Left renal pelvis (tissue), 4 donors: Measurements from ENCODE around the gene UROC1. TPM values are rescaled to one million over a fixed set of nuclear protein-coding genes. Genes with fewer than 3 reads are reported as not detected.
"Not testable (repeated sequence)": the region's sequence is repeated elsewhere in the genome, so short reads cannot be mapped to it uniquely, and the experiment has no call there.

Source experiments
- DNase-seq, 4 donors: peaks; one replicate each; pipeline ENCODE4 v3.0.0-alpha.2; 2013; ENCODE audit warnings: low read depth in 4 of 4, low spot score in 3 of 4
- polyA plus RNA-seq, 4 donors: library from polyadenylated mRNA; unstranded; fragments of 120-200 nt; gene quantifications; one replicate each; pipeline ENCODE4 v1.2.1, GENCODE V29; 2013; ENCODE audit not compliant: insufficient read length in 4 of 4

The UROC1 gene
- polyA plus RNA-seq, 4 donors, result 0.13 to 0.22 (median 0.21) TPM; not detected in 1

DNA sequence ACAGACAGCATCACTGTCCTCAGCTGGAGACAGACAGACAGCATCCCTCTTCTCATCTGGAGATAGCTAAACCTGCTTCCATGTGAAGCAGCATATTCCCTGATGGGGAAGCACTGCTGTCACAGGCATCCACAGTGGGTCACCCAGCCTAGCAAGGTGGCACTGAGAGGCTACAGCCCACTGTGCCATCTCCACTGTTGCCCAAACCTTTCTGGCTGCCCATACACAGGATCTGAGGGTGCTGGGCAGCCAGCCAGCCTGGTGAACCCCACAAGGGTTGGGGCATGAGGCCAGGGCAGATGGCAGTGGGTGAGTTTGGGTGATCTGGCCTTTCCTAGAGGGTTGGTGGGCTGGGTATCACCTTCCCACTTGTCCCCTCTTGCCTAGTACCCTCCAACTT is 18.1 kb upstream of the UROC1 start:
- no peak for DNase-seq

- not testable (repeated sequence) for DNase-seq
These were observed 17.1 kb upstream of the UROC1 start for GRCh38 chr3:126534716-126535115.

- DNase-seq, result no peak
These were observed 15.9 kb upstream of the UROC1 start for GRCh38 chr3:126533506-126533905.

DNA sequence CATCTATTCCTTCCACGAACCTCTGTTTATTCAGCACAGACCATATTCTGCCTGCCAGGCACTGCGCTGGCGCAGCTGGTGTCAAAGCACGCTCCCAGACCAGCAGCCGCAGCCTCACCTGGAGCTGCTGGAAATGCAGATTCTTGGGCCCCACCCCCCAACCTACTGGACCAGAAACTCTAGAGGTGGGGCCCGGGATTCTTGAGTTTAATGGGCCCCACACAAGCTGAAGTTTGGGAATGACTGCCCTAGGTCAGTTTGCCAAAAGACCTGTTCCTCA is 13.4 kb upstream of the UROC1 start:
- DNase-seq, result no peak

DNA sequence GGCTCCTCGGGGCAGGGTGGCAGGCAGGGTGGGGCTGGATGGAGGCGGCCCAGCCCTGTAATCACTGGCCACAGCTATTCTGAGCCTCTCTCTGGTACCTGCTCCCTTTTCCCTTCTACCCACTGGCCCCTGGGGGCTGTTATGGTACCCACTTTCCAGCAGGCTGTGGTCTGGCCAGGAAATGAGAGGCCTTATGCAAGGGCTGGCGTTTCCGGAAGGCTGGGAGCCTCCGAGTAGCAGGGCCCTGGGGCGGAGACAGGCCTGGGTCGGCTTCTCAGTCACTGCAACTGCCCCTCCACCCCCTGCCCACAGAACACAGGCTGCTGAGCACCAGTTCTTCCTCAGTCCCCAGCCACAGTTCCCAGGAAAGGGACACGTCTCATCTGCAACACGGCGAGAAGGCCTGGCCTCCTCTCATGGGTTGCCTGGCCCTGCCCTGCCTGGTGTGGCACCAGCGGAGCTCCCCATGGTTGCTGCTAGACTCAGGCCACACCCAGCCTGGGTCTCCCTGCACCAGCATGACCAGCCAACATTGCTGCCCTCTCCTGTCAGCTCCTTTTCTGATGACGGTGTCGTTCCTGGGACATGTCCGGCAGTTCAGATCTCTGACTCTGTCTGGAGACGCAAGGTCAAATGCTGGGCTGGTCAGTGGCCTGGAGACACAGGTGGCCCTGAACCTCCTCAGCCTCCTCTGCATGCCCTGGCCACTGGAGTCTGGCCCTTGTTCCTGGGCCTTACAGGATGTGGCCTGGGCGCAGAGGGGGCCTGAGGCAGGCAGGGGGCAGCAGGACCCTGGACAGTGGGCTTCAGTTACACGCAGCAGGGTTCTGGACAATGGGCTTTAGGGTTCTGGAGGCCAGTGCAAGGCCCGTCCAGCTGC is 12.8 kb upstream of the UROC1 start:
- DNase-seq, result no peak

GRCh38 chr3:126529585-126530170 is 12.1 kb upstream of the UROC1 start:
- no peak for DNase-seq

DNA sequence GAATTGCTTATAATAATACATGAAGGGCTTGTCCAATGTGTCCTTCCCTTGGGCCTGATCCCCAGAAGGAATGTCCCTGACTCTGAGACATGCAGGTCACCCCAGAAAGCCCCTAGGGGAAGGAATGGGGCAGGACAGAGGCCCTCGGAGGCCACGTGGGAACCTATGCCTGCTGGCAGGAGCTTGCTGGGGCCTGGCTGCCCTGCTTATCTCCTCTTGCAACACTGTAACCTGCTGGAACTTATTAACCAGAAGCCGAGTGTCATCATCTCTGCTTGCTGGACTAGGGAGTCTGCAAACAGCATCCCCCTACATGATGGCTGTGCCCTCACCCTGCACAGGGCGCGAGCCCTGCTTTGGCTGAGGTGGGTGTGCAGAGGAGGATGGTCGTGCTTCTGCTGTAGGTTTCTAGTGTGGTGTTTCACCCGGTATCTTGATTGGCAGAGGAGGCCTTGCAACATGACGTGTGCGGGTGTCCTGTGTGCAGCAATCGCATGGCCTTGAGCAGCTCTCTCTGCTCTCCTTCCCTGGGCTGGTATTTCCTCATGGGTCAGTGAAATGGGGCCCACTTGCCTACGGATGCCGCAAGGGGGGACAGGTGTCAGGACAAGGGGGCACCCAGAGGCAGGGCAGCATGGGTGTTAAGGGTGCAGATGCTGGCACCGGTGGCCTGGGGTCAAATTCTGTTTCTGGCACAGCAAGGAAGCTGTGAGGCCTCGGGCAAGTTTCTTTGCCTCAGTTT is 11.4 kb upstream of the UROC1 start:
- DNase-seq, result no peak

DNA sequence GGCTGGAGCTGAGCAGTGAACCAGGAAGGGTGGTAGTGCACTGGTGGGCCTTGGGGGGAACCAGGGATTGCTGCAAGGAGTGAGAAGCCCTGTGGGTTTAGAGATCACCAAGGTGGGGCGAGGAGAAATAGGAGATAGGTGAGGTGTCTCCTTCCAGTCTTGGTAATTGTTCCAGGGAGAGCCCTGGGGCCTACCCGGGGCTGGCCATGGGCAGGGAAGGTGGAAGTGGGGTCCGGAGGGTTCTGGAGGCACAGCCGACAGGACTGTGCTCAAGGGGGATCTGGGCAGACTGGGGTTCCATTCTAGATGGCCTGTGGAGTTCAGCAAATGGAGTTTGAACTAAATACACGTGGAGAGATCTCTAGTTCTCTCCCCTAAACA is 10.8 kb upstream of the UROC1 start:
- no peak for DNase-seq

DNA sequence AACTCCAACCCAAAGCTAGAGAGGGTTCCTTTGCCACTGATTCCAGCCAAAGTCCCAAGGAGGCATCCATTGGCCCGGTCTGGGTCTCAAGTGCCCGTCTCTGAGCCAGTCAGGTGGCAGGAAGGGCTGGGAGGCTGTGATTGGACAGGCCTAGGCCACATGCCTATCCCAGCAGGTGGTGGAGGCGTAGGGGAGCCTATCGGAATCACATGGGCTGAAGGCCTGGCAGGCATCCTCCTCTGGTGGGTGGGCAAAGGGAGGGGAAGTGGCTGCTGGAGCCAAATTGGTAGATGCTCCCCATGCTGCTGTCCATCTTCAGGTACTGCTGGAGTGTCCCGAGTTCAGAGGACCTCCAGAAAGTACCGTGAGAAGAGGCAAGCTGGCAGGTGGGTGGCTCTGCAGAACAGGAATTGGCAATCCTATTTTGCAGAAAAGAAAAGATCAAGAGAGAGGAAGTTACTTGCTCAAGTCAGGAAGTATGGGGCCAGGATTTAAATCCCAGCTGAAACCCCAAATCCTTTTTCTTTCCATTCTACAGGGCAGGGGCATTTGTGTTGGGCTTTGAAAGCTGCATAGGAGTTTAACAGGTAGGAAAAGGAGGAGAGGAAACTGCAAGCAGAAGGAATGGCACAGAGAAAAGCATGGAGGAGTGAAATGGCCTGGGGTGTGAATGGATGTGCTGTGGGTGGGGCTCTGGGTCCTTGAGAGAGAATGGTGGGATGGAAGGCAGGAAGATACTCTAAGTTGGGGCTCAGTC is 10.1 kb upstream of the UROC1 start:
- DNase-seq, result no peak

- DNase-seq, result no peak
These were observed 9.4 kb upstream of the UROC1 start for GRCh38 chr3:126527006-126527405.

DNA sequence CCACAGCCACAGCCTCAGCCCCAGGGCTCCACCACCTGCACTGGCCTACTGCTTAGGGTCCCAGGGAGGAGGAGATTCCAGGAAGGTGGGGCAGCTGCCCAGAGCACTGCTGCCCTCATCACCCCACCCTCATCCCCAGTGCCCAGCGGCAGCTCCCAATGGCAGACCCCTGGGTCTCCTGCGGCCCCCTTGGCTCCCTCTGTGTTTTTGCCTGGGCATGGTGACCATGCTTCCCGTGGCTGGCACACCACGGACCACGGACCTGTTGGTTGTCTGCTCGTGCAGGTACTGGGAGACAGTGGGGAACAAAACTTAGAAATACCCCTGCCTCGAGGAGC is 9.1 kb upstream of the UROC1 start:
- DNase-seq, result no peak

GRCh38 chr3:126525853-126526667 is 8.5 kb upstream of the UROC1 start:
- no peak for DNase-seq

- DNase-seq, result no peak
These were observed 7.7 kb upstream of the UROC1 start for GRCh38 chr3:126525091-126525852.

DNA sequence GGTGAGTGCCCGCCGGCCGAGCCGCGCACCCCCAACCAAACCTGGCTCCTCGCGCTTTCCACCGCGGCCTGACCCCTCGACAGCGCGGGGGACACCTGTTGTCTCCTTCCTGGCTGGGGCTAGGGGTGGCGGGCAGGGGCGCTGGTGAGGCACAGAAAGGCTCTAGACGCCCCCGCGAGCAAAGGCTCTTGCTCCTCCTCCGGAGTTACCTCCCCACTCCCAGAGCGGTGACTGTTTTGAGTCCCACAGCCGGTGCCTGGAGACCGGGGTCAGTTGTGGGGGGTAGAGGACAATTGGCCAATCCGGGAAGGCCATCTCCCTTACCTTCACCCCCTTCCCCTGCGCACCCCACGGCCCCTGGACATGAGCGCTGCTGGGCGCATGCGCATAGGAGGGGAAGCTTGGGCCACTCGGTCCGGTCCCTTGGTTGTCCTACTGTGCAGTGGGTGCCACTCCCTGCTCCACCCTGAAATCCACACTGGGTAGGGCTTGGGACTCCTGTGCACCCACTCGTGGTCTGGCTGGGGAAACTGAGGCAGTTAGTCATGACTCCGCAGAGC is 6.9 kb upstream of the UROC1 start:
- DNase-seq, result no peak

GRCh38 chr3:126523745-126524428 is 6.3 kb upstream of the UROC1 start, which contains the start of gene CHST13:
Gene CHST13 (plus strand): TSS chr3:126524155. CDS start chr3:126524333, 178 bp downstream.
- DNase-seq, result no peak

DNA sequence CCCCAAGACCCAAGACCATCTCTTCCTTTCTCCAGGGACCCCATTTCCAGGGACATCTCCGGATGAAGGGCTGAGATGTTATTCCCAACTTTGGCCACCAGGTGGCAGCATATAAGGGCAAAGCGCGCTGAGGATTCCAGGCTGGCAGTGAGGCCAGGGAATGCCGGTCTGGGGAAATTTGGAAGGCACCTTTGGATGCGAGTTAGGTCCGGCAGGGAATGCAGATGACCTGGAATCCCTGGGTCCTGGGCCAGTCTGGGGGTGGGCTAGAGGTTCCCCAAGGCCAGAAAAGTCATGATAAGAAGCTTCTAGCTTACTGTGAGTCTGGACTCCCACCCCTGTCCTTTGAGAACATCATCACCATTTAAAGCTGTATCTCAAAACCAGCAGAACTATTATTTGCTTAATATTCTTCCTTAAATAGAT is 4.8 kb upstream of the UROC1 start:
- no peak for DNase-seq

GRCh38 chr3:126521122-126521891 is 3.7 kb upstream of the UROC1 start:
- DNase-seq, result no peak
